GM12872 (cell line): ENCODE results near the gene SSC4D.

Experiments used
- CTCF ChIP-seq: IDR thresholded peaks from 3 replicates; pipeline ENCODE4 v1.5.1; 2011; ENCODE audit warnings: low read depth, mild to moderate bottlenecking, low read length, moderate library complexity; ENCODE audit not compliant: insufficient read depth

SSC4D gene

GRCh38 chr7:76426246-76426645 is 16.7 kb upstream of the SSC4D start:
- TF ChIP-seq CTCF = no peak

GRCh38 chr7:76425156-76425555 is 15.7 kb upstream of the SSC4D start:
- TF ChIP-seq CTCF = no peak

- no peak for TF ChIP-seq CTCF
Measured at GRCh38 chr7:76424413-76425111, 15.1 kb upstream of the SSC4D start, which contains the start of gene ZP3. ZP3 (plus strand) TSS chr7:76424950; CDS start chr7:76424965, 15 bp downstream.

- TF ChIP-seq CTCF = no peak
Measured at GRCh38 chr7:76423666-76424412, 14.3 kb upstream of the SSC4D start.

GRCh38 chr7:76412249-76412648 is 2.8 kb upstream of the SSC4D start:
- no peak for TF ChIP-seq CTCF

- no peak for TF ChIP-seq CTCF
Measured at GRCh38 chr7:76411626-76412025, 2.1 kb upstream of the SSC4D start.

GRCh38 chr7:76408121-76408560 is 1.4 kb downstream of the SSC4D start:
- TF ChIP-seq CTCF = no peak
